Stimulated activated naive CD4-positive, alpha-beta T cell treated with Interleukin-2 at 50 U/mL for 16 hours (primary cell): Measurements from ENCODE around the gene HCN2.
A peak's percentile ranks its signal among the peaks of the same experiment; 100 is the strongest.
"Not testable (repeated sequence)": the region's sequence is repeated elsewhere in the genome, so short reads cannot be mapped to it uniquely, and the experiment has no call there.

Experiments used
- DNase-seq: peaks from one replicate; lab custom pipeline; 2025; lab: John Stamatoyannopoulos, UW

Gene HCN2

DNA sequence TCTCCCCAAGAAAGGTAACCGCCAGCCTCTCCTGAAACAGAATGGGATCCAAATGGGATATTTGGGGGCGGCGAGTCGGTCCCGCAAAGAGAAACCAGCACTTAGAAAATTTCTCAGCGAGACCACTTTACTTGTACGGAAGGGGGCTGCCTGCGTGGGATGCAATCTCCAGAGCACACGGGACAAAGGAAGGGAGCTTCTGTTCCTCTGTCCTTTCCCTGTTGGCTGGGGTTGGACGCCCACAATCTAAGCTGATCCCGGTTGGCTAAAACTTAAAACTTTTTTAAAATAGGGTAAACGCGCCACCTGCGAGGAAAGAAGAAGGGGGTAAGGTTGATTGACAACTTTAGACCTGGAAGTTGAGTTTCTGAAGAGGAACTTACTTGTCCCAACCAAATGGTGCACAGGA is 18.1 kb upstream of the HCN2 start:
- DNase-seq, result no peak

DNA sequence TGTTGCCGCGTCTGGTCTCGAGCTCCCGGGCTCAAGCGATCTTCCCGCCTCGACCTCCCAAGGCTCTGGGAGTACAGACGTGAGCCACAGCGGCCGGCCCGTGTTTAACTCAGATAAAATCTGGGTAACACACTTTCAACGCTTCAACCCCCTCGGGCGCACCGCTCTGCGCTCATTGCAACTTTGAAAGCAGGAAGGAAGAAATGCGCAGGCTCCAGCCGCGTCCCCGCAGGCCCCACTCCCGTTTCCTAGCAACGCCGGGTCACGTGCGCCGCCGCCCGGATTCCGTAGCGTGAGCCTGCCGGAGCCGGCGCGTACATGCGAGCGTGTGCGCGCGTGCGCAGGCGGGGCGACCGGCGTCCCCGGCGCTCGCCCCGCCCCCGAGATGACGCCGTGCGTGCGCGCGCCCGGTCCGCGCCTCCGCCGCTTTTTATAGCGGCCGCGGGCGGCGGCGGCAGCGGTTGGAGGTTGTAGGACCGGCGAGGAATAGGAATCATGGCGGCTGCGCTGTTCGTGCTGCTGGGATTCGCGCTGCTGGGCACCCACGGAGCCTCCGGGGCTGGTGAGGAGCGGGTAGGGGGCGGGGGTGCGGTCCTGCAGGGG is 17.4 kb upstream of the HCN2 start, which contains the start of gene BSG:
Gene BSG (plus strand): TSS at position 457 of the 603 bp plus-strand sequence. CDS start 39 bp downstream, at position 496.
- peak; percentile 98 for DNase-seq

DNA sequence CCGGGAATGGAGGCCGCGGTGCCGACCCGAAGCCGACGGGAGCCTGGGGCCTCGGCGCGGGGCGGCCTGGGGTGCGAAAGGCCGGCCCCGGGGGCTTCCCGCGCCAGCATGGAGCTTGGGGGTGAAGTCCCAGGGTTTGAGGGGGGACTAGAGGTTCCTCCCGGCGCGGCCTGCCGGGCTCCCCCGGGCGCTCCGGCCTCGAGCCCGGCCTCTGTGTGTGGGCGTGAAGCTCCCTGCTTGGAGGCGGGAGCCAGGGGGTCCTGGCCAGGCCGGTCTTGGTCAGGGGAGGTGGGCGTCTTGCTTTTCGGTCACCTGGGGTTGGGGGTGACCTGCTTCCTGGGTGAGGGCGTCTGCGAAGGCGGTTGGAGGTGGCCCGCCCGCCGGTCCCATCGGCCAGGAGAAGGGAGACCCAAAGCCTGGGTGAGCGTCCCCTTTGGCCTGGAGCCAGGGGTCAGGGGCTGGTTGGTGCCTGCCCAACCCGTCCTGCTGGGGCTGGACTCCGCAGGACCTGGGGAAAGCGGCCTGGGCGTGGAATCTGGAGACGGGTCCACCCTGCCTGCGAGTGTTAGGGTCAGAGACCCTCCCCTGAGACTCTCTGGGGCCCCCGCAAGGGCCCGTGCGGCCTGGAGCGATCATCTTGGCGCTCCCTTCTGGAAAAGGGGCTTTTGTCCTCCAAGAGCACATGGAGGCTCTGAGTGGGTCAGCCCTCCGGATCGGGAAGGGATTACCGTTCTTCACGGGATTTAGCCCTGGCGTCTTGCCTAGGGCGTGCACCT is 16.8 kb upstream of the HCN2 start:
- DNase-seq, result no peak

DNA sequence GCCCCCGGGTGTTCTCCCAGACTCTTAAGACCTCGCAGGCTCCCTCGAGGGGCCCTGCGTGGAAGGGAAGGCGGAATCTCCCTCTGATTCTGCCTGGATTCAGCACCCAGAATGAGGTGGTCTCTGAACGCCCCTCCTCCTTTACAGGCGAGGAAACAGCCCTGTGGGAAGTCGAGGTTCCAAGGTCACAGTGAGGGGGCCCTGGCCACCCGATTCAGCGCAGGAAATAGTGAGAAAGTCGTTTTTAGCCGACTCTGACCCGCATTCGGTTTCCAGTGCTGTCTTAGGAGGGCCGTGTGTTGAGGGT is 16.2 kb upstream of the HCN2 start:
- no peak for DNase-seq

DNA sequence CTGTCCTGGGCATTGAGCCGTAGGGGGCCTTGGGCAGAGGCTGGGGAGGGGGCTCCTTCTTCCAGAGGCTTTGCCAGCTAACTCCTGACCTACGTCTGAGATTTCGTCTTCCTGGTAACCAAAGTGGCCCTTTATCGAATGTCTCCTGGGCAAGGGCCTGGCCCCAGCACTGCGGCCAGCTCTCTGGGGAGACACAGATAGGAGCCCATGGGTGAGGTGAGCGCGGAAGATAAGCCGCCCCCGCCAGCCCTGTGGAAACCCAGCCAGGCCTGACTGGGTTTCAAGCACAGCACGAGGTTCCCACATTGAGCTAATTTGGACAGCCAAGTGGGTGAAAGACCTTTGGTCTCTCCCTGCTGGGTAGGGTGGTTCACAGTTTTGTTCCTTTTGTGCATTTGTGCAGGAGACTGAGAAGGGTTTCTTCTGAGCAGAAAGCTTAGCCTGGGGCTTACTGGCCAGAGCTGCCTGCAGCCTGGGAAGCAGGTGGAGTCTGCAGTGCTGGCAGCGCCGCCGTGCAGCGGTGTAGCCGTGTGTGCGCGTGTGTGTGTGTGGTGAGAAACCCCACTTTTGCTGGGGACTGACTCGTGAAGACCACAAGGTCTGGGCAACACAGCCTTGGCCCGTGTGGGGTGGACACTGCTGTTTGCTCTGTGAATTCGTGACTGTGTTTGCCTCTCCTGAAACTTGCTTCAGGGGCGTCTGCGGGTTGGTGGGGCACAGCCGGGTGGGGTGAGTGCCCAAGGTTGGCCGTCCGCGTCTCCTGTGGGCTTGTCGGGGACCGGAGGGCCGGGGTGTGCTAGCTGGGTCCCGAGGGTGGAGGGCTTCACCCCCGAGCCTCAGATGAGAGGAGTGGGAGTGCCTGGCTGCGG is 14.8 kb upstream of the HCN2 start:
- no peak for DNase-seq

DNA sequence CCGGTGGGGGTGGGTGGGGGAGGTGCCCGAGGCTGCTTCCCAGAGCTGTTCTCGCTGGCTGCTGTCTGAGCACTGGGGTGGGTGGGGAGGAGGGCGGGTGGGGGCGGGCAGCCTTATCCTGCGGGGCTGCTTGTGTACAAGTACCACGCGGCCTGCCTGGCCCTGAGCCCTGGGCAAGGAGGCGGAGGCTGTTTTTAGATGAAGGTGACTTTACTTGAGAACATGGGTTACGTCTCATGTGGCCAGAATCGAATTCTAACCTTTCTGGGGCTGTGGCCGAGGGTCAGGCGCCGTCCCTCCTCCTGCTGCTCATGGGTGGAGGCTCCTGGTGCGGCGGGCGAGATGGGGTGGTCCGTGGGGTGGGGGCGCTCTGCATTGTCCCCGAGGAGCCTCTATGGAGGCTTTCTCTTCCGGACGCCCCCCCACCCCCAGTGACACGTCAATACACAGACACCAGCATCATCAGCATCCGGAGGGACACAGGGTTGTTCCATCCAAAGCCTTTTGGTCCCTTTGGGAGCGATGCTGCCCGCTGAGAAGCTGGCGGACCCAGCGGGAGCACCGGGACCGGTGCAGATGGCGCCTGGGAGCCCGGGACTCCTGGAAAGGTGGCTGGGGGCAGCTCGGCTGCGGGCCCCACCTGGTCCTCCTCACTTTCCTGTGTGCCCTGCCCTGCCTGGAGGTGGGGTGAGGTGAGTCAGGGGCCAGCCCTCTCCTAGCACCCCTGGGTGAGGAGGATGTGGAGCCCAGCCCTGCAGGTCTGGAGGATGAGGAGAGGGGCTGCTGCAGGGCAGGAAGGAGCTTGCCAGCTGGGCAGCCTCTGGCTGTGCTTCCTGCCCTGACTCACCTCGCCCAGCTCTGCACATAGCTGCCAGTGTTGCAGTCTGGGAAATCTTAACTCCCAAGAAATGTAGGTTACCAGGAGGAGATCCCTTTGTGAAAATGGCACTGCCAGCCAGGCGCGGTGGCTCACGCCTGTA is 13.9 kb upstream of the HCN2 start:
- no peak for DNase-seq

DNA sequence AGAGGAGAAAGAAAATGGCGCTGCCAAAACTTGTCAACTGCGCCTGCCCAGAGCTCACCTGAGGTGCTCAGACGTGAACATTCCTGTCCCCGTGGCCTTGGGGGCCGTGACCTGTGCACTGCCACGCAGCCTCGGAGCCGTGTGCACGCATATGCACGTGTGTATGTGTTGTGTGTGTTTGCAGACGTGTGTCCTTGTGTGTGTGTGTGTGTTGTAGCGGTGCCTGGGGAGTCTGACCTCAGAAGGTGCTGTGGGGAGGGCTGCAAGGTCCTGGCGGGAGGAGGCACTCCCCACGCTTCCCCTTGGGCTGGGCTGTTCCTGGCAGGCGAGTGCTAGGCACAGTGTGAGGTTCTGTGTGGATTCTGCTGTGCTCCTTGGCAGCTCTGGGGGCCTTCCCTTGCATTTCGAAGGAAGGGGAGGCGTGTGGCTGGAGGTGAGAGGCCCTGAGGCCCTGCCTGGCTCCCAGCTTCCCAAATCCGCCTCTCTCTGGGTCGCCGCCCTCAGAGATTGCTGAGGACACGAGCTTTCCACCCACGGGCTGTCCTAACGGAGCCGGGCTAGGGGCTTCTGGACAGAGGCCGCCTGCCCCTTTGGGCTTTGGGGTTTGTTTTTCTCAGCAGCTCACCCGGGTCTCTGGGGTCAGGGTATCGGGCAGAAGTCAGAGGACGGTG is 12.8 kb upstream of the HCN2 start:
- no peak for DNase-seq

DNA sequence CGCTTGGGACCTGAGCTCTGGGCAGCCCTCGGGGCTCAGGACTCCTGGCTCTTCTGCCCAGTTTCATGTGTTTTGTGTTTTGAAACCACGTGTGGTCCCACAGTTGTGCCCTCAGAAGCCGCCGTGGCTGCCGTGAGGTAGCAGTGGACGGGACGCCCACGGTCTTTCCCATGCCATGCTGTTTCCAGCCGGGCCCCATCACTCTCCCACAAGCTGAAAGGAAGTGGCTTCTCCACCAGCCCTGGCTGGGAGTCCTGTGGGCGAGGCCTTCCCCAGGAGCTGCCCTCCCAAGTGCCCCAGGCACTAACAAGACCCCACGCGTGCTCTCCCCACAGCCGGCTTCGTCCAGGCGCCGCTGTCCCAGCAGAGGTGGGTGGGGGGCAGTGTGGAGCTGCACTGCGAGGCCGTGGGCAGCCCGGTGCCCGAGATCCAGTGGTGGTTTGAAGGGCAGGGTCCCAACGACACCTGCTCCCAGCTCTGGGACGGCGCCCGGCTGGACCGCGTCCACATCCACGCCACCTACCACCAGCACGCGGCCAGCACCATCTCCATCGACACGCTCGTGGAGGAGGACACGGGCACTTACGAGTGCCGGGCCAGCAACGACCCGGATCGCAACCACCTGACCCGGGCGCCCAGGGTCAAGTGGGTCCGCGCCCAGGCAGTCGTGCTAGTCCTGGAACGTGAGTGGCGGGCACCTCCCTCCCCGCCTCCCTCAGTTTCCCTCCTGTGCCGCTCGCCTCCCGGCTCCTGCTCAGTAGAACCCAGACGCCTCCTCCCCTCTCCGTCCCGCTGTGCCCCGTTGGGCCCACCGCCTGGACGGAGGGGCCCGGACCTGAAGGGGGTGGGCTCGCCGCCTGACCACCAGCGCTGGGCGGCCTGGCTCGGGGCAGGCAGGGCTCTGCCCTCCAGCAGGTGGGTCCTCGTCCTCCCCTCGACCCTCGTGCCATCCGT is 12.0 kb upstream of the HCN2 start:
- DNase-seq, result no peak

DNA sequence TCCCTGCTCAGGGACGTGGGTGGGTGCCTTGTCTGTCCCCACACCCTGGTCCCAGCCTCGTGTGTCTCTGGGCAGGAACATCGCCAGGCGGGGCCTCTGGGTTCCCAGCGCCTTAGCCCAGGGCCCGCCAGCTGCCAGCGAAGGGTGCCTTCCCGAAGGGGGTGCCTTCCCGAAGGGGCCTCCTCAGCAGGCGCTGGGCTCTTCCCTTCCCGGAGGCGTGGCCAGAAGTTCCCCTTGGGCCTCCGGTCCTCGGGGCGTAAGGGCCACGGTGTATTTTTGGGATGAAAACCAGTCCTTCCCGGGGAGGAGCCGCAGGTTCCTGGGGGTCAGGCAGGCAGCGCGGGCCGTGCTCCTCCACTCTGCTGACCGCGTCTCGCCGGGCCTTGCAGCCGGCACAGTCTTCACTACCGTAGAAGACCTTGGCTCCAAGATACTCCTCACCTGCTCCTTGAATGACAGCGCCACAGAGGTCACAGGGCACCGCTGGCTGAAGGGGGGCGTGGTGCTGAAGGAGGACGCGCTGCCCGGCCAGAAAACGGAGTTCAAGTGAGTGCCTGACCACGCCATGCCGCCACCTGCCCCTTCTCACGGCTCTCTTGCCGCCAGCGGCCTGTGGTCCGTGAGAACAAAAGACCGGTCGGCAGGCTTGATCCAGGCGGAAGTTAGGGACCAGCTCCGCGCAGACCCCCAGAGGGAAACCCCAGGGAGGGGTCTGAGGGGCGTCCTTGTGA is 10.4 kb upstream of the HCN2 start:
- no peak for DNase-seq

DNA sequence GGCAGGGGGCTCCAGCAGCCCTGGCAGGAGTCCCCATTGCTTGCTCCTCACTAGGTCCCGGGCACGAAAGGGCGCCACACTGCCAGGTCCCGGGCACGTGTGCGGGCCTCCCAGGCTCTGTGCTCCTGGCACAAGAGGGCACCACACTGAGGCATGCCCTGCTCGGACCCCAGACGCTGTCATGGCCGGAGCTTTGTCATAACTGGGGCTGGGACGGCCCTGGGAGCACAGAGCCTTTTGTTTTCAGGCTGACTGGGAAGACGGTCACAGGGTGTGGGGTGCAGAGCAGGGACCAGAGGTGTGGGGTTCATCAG is 9.9 kb upstream of the HCN2 start:
- no peak for DNase-seq

DNA sequence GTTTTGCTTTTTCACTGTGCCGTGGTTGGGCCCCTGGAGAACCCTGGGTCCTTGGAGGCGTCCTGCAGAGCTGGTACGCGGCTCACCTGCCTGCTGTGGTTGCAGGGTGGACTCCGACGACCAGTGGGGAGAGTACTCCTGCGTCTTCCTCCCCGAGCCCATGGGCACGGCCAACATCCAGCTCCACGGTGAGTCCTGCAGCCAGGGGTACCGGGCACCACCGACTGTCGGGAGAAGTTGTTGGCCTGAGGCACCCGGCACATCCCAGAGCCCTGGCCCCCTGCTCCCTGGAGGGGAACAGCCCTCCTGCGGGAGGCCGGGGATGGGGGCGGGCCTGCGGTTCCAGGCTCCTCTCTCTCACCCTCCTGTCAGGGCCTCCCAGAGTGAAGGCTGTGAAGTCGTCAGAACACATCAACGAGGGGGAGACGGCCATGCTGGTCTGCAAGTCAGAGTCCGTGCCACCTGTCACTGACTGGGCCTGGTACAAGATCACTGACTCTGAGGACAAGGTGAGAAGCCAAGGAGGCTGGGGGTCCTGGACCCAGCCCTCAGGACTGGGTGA is 9.3 kb upstream of the HCN2 start:
- DNase-seq, result no peak

DNA sequence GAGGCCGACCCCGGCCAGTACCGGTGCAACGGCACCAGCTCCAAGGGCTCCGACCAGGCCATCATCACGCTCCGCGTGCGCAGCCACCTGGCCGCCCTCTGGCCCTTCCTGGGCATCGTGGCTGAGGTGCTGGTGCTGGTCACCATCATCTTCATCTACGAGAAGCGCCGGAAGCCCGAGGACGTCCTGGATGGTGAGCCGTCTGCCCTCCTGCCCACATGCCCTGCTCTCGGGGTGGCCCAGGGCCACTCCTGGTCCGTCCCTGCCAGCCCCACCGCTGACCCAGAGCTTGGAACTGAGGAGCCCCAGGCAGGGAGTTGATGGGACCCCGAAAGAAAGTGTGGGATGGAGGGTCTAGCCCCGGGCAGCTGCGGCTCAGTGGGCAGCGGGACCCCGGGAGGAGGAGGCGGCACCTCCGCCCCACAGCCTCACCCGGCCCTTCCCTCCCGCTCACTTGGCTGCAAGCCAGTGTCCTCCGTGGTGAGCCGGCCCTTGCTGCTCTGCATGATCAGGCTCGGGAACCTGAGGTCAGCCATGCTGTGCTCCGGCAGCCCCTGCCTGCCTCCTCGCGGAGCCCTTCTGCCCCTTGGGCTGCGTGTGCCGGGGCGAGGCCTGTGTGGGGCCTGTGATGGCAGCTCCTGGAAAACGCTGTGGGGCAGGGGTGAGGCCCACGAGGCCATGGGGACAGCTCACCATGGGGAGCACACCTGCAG is 8.1 kb upstream of the HCN2 start:
- DNase-seq, result no peak

DNA sequence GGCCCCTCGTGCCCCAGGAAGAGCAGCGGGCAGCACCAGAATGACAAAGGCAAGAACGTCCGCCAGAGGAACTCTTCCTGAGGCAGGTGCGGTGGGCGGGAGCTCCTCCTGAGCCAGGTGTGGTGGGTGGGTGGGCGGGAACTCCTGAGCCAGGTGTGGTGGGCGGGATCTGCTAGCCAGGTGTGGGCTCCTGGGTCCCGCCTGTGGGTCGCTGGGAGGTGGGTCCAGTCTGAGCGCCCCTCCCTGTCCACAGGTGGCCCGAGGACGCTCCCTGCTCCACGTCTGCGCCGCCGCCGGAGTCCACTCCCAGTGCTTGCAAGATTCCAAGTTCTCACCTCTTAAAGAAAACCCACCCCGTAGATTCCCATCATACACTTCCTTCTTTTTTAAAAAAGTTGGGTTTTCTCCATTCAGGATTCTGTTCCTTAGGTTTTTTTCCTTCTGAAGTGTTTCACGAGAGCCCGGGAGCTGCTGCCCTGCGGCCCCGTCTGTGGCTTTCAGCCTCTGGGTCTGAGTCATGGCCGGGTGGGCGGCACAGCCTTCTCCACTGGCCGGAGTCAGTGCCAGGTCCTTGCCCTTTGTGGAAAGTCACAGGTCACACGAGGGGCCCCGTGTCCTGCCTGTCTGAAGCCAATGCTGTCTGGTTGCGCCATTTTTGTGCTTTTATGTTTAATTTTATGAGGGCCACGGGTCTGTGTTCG is 7.0 kb upstream of the HCN2 start:
- no peak for DNase-seq

DNA sequence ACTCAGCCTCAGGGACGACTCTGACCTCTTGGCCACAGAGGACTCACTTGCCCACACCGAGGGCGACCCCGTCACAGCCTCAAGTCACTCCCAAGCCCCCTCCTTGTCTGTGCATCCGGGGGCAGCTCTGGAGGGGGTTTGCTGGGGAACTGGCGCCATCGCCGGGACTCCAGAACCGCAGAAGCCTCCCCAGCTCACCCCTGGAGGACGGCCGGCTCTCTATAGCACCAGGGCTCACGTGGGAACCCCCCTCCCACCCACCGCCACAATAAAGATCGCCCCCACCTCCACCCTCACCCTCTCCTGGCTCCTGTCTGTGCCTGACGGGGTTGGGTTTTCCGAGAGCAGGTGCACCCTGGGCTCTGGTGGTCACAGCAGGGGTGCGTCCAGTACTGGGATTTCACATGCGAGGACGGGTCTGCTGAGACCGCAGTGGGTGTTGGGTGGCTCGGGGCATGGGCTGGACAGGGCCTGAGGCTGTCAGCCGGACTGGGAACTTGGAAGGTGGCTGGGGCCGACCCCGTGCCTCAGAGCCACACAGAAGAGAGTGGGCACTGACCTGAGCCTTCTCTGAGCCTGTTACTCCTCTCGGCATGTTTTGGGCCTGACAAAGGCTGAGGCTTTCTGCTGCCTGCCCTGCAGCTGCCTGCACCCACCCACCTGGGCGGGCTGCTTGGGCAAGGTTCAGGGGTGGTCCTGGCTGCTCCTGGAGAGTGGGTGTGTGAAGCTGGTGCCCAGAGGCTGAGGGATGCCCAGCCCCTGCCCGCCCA is 6.3 kb upstream of the HCN2 start:
- no peak for DNase-seq

DNA sequence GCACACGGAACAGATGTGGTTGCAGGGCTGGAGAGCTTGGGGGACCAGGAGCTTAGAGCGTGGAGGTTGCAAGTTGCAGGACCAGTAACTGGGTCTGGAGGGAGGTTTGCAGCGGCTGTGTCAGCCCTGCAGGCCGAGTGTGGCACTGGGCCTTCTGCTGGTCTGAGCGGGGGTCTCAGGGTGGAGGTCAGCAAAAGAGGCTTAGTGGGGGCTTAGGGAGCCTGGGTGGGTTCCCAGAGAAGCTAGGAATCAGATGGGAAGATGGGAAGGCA is 5.8 kb upstream of the HCN2 start:
- no peak for DNase-seq

DNA sequence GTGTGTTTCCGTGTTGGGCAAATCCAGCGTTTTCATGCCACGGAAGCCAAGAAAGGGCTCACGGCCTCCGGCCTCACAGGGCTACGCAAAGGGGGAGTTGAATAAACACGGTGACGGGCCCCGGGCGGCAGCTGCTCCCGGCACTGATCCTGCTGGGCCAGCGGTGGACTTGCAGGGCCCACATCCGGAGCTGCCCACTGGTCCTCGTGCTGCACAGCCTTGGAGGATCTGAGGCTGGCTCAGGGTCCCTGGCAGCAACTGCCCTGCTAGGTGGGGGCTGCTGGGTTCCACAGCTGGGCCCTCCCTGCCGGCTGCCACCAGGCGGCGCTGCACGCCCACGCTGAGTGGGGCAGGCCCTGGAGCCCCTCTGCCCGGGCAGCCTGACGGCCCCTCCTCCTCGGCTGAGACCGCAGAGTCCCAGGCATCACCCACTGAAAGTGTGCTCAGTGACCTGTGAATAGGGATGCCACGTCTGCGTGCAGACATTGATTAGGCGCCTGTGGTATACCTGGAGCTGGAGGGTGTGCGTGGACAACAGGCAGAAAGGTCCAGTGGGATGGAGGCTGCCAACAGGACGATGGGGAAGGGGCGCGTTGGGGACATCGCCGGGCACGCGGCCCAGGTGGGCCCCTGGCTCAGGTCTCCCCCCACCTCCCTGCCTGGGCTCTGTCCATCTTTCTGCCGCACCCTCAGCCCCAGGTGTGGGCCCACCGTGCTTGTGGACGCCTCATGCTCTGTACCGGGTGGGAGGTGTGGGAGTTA is 5.3 kb upstream of the HCN2 start:
- peak; percentile 22 for DNase-seq

DNA sequence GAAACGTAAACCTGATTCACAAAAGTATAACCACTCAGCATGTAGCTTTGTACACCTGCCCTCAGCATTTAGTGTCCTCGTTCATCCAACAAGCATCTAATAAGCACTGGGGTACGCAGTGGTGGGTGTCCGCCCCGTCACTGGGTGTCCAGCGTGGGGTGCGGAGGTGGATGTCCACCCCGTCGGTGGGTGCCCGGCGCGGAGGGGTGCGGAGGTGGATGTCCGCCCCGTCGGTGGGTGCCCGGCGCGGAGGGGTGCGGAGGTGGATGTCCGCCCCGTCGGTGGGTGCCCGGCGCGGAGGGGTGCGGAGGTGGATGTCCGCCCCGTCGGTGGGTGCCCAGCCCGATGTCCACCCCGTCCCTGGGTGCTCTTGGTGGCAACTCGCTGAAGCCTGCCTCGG is 4.5 kb upstream of the HCN2 start:
- DNase-seq, result not testable (repeated sequence)
